HCT116 (cell line): ENCODE data around the gene COX4I2. TPM values are rescaled to one million over a fixed set of nuclear protein-coding genes. Genes with fewer than 3 reads are reported as not detected.
"Not testable (repeated sequence)": the region's sequence is repeated elsewhere in the genome, so short reads cannot be mapped to it uniquely, and the experiment has no call there.

ENCODE experiments used
- ATAC-seq: fragments of 200-7000 bp; cut with Tn5 transposase; 2 replicates; pipeline ENCODE4 v1.9.1; 2020; ENCODE audit warnings: mild to moderate bottlenecking, moderate library complexity
- BruUV-seq: library from RNA; stranded (reverse); fragments of 400-500 nt; replicated peaks from 2 replicates; lab custom pipeline; 2021; lab: Mats Ljungman, UMichigan
- CTCF ChIA-PET: fragments of 300-600 bp; sonication (Branson Sonifier 250); formaldehyde crosslinking; loops from one replicate; lab custom pipeline; 2021; ENCODE audit warnings: antibody characterized with exemption; lab: Charles Lee
- POLR2A ChIA-PET: fragments of 300-600, 350-600 bp; sonication (Branson Sonifier 250); formaldehyde crosslinking; loops from one replicate; lab custom pipeline; 2021; ENCODE audit warnings: antibody characterized with exemption; lab: Charles Lee
- RAD21 ChIA-PET, 2 experiments: fragments of 300-600 bp; sonication (Branson Sonifier 250); formaldehyde crosslinking; loops; one replicate each; lab custom pipeline; 2023; ENCODE audit warnings: low total read pairs in 2 of 2; ENCODE audit not compliant: uncharacterized antibody in 2 of 2, unreplicated experiment in 2 of 2, low non-redundant PET in 1 of 2; lab: Charles Lee
- DNase-seq: peaks from one replicate; pipeline ENCODE4 v3.0.0-alpha.2; 2010; ENCODE audit warnings: low read depth, low spot score
- H2AFZ ChIP-seq: fragments of 200-600 bp; shearing (Covaris generic), sonication (generic); 2 replicates; pipeline ENCODE4 v1.6.1; 2017; ENCODE audit warnings: low read depth, mixed run types, mixed read lengths, antibody characterized with exemption, low read length; ENCODE audit not compliant: poor library complexity, severe bottlenecking
- H3K27ac ChIP-seq: 2 replicates; pipeline ENCODE4 v1.5.1; 2012; ENCODE audit warnings: low read depth, low read length
- H3K27me3 ChIP-seq: fragments of 200-600 bp; sonication (generic); 2 replicates; pipeline ENCODE4 v1.6.1; 2016; ENCODE audit warnings: mixed run types, low read length, mixed read lengths; ENCODE audit not compliant: insufficient read depth
- H3K36me3 ChIP-seq, 2 experiments: fragments of 200-500 bp in 1 of 2; fragments of 200-600 bp in 1 of 2; sonication (Bioruptor generic) in 1 of 2; sonication (generic) in 1 of 2; 2 replicates each; pipeline versions ENCODE4 v1.5.1 to v1.6.1; 2014 to 2016; ENCODE audit warnings: low read length in 2 of 2, inconsistent platforms in 1 of 2, mixed read lengths in 1 of 2, mixed run types in 1 of 2; ENCODE audit not compliant: insufficient read depth in 2 of 2, control insufficient read depth in 1 of 2
- H3K4me1 ChIP-seq, 2 experiments: fragments of 200-600 bp in 1 of 2; sonication (generic) in 1 of 2; 2 replicates each; pipeline versions ENCODE4 v1.5.1 to v1.6.1; 2012 to 2017; ENCODE audit warnings: low read length in 2 of 2, inconsistent platforms in 1 of 2, mild to moderate bottlenecking in 1 of 2, mixed read lengths in 1 of 2, mixed run types in 1 of 2, moderate library complexity in 1 of 2; ENCODE audit not compliant: insufficient read depth in 2 of 2, control insufficient read depth in 1 of 2
- H3K4me2 ChIP-seq: fragments of 200-600 bp; sonication (generic); 2 replicates; pipeline ENCODE4 v1.6.1; 2017; ENCODE audit warnings: mixed run types, low read length, mixed read lengths
- H3K4me3 ChIP-seq, 2 experiments: fragments of 200-600 bp in 1 of 2; sonication (generic) in 1 of 2; replicated peaks in 1 of 2; 2 replicates each; pipeline ENCODE4 v1.5.1; 2011 to 2016; ENCODE audit warnings: low read length in 2 of 2, control low read depth in 1 of 2, low read depth in 1 of 2, mild to moderate bottlenecking in 1 of 2, mixed read lengths in 1 of 2, mixed run types in 1 of 2
- H3K79me2 ChIP-seq: fragments of 200-600 bp; sonication (generic); 2 replicates; pipeline ENCODE4 v1.6.1; 2017; ENCODE audit warnings: mild to moderate bottlenecking, mixed run types, low read length, moderate library complexity, mixed read lengths; ENCODE audit not compliant: insufficient read depth
- H3K9ac ChIP-seq: fragments of 200-600 bp; sonication (generic); 2 replicates; pipeline ENCODE4 v1.6.1; 2016; ENCODE audit warnings: low read length, mixed read lengths
- H3K9me2 ChIP-seq: fragments of 200-600 bp; sonication (generic), shearing (Covaris generic); 2 replicates; pipeline ENCODE4 v1.6.1; 2017; ENCODE audit warnings: mixed run types, mild to moderate bottlenecking, moderate library complexity; ENCODE audit not compliant: insufficient read depth
- H3K9me3 ChIP-seq, 2 experiments: fragments of 200-500 bp in 1 of 2; fragments of 200-600 bp in 1 of 2; sonication (Bioruptor generic) in 1 of 2; sonication (generic) in 1 of 2; 2 replicates each; pipeline ENCODE4 v1.6.1; 2014 to 2017; ENCODE audit warnings: low read length in 2 of 2, mixed read lengths in 2 of 2, inconsistent platforms in 1 of 2, low read depth in 1 of 2, mild to moderate bottlenecking in 1 of 2, mixed run types in 1 of 2, moderate library complexity in 1 of 2; ENCODE audit not compliant: control insufficient read depth in 1 of 2, insufficient read depth in 1 of 2
- H4K20me1 ChIP-seq: fragments of 200-600 bp; sonication (generic), shearing (Covaris generic); 2 replicates; pipeline ENCODE4 v1.6.1; 2017; ENCODE audit warnings: mixed run types, mild to moderate bottlenecking, moderate library complexity; ENCODE audit not compliant: insufficient read depth
- TCF7L2 ChIP-seq: IDR thresholded peaks from 2 replicates; pipeline ENCODE4 v1.7.0; 2011; ENCODE audit warnings: borderline replicate concordance, inconsistent platforms; ENCODE audit not compliant: insufficient read depth, insufficient read length; ENCODE audit errors: extremely low read depth
- intact Hi-C: fragments of 100-400 bp; cut with micrococcal nuclease; formaldehyde crosslinking; loops from 2 replicates; pipeline ENCODE4 v1.10.0; 2022
- total RNA-seq: library from RNA; stranded (reverse); gene quantifications from one replicate; pipeline ENCODE4 v1.2.1, GENCODE V29; 2021; ENCODE audit not compliant: unreplicated experiment
- TF ChIP-seq, protein P1 (sequence below): IDR thresholded peaks from 2 replicates; pipeline ENCODE4 v1.6.1; 2012; ENCODE audit warnings: low read depth

The COX4I2 gene
- total RNA-seq, 1 experiment from 2014 or later = not detected

DNA sequence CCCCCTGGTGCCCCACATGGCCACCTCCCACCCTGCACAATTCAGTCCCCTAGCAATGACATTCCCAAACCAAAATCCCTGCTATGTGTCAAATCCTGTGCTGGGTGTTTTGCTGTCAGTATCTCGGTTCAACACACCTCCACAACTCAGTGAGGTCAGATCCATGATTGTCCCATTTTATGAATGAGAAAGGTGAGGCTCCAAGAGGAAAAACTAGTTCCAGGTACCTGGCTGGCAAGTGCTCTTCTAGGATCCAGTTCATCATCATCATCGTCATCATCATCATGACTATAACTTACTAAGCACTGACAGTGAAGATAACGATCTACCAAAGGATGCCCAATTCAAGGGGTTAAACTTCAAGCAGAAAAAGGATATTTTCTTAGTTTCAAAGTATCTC is 17.5 kb upstream of the COX4I2 start (continued):
- TF ChIP-seq, protein P1, sequence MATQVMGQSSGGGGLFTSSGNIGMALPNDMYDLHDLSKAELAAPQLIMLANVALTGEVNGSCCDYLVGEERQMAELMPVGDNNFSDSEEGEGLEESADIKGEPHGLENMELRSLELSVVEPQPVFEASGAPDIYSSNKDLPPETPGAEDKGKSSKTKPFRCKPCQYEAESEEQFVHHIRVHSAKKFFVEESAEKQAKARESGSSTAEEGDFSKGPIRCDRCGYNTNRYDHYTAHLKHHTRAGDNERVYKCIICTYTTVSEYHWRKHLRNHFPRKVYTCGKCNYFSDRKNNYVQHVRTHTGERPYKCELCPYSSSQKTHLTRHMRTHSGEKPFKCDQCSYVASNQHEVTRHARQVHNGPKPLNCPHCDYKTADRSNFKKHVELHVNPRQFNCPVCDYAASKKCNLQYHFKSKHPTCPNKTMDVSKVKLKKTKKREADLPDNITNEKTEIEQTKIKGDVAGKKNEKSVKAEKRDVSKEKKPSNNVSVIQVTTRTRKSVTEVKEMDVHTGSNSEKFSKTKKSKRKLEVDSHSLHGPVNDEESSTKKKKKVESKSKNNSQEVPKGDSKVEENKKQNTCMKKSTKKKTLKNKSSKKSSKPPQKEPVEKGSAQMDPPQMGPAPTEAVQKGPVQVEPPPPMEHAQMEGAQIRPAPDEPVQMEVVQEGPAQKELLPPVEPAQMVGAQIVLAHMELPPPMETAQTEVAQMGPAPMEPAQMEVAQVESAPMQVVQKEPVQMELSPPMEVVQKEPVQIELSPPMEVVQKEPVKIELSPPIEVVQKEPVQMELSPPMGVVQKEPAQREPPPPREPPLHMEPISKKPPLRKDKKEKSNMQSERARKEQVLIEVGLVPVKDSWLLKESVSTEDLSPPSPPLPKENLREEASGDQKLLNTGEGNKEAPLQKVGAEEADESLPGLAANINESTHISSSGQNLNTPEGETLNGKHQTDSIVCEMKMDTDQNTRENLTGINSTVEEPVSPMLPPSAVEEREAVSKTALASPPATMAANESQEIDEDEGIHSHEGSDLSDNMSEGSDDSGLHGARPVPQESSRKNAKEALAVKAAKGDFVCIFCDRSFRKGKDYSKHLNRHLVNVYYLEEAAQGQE = no peak
- TF ChIP-seq TCF7L2 = no peak

DNA sequence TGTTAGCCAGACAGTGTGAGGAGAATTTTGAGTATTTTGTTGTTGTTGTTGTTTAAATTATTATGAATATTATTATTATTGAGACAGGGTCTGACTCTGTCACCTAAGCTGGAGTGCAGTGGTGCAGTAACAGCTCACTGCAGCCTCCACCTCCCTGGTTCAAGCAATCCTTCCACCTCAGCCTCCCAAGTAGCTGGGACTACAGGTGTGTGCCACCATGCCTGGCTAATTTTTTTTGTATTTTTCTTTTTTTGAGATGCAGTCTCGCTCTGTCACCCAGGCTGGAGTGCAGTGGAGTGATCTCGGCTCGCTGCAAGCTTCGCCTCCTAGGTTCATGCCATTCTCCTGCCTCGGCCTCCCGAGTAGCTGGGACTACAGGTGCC is 14.6 kb upstream of the COX4I2 start:
- RAD21 ChIA-PET, H3K9me2 ChIP-seq, intact Hi-C loops, H3K4me1 ChIP-seq, H3K79me2 ChIP-seq, DNase-seq, H4K20me1 ChIP-seq, ATAC-seq, H3K9me3 ChIP-seq, H3K4me3 ChIP-seq, H2AFZ ChIP-seq, H3K4me2 ChIP-seq, H3K36me3 ChIP-seq, POLR2A ChIA-PET, H3K27me3 ChIP-seq, H3K27ac ChIP-seq, BruUV-seq, H3K9ac ChIP-seq: not testable (repeated sequence)
- CTCF ChIA-PET = interaction anchor here (1.4 to 3.9 kb wide), 2 partner anchors 10 to 11 kb away, joined by 5 to 16 read pairs; no protein-coding TSS in a partner anchor

DNA sequence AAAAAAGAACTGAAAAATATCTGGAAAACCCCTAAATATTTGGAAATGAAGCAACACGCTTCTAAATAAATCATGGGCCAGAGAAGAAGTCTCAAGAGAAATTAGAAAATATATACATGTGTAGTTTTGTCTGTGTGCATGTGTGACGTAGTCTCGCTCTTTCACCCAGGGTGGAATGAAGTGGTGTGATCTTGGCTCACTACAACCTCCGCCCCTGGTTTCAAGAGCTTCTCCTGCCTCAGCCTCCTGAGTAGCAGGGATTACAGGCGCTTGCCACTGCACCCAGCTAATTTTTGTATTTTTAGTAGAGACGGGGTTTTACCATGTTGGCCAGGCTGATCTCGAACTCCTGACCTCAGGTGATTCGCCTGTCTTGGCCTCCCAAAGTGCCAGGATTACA is 11.2 kb upstream of the COX4I2 start:
- intact Hi-C loops, H2AFZ ChIP-seq, H3K4me1 ChIP-seq, H3K27ac ChIP-seq, H3K4me2 ChIP-seq, RAD21 ChIA-PET, H3K4me3 ChIP-seq, H4K20me1 ChIP-seq, H3K9me3 ChIP-seq, BruUV-seq, DNase-seq, H3K36me3 ChIP-seq, H3K79me2 ChIP-seq, H3K27me3 ChIP-seq, CTCF ChIA-PET, ATAC-seq, H3K9ac ChIP-seq, POLR2A ChIA-PET, H3K9me2 ChIP-seq: not testable (repeated sequence)

DNA sequence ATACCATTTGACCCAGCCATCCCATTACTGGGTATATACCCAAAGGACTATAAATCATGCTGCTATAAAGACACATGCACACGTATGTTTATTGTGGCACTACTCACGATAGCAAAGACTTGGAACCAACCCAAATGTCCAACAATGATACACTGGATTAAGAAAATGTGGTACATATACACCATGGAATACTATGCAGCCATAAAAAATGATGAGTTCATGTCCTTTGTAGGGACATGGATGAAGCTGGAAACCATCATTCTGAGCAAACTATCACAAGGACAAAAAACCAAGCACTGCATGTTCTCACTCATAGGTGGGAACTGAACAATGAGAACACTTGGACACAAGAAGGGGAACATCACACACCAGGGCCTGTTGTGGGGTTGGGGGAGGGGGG is 9.7 kb upstream of the COX4I2 start:
- H3K4me3 ChIP-seq, H3K4me1 ChIP-seq, H4K20me1 ChIP-seq, H3K4me2 ChIP-seq, BruUV-seq, H2AFZ ChIP-seq, H3K36me3 ChIP-seq, DNase-seq, ATAC-seq, intact Hi-C loops, RAD21 ChIA-PET, CTCF ChIA-PET, H3K9me2 ChIP-seq, H3K9me3 ChIP-seq, POLR2A ChIA-PET, H3K9ac ChIP-seq, H3K27me3 ChIP-seq, H3K27ac ChIP-seq, H3K79me2 ChIP-seq: not testable (repeated sequence)
